Activated T-cell treated with anti-CD3 and anti-CD28 coated beads, Interleukin-2, amount 50 U/mL, for 48 hours (primary cell): ENCODE data around the gene RHD.
"Not testable (repeated sequence)": the region's sequence is repeated elsewhere in the genome, so short reads cannot be mapped to it uniquely, and the experiment has no call there.

Source experiments
- DNase-seq, 2 experiments: peaks; one replicate each; pipeline ENCODE4 v3.0.0-alpha.2; 2020

Gene RHD

DNA sequence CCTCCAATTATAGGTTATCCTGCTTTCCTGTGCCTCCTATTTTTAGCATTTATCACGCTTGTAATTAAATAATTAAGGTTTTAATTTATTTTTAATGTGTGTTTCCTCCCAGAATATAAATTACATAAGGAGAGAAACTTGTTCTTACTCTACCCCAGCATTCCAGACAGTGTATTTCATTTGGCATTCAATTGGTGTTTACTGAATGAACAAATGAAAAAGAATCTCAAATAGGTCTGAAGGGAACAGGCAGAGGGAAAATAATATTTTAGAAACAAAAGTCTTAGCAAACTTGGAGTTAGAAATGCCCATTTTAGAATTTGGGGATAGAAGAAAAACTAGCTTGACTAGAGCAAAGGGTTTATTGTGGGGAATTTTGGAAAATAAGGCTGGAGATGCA is 15.1 kb upstream of the RHD start:
- no peak for DNase-seq

DNA sequence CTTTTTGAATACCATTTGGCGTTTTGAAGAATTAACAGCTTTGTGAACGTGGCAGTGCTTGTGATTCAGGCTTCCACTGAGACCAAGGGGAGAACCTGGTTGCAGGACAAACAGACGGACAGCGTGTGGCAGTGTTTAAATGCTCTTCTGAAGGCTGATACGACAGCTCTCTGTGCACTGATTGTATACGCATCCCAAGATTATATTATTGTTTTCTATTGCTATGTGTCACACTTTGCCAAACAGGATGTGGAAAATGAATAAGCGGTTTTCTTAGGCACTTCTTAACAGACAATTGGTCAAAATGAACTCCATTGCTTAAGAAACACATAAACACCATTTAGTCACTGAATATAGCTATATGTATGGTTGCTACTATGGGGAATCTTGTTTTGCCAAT is 12.5 kb upstream of the RHD start:
- not testable (repeated sequence) for DNase-seq

DNA sequence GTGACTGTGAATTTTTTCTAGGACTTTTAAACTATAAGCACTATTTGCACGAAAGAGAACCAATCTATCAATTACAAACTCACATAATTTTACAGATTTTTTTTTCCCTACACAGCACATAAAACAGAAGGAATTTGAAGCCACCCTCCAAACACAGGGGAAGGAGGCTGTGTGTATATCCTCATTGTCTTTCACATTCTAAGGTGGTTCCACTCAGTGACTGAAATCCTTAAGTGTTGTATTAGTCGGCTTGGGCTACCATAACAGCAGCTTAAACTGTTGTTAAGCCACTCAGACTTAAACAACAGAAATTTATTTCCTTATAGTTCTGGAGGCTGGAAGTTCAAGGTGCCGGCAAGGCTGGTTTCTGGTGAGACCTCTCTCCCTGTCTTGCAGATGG is 12.0 kb upstream of the RHD start:
- DNase-seq, result not testable (repeated sequence)

DNA sequence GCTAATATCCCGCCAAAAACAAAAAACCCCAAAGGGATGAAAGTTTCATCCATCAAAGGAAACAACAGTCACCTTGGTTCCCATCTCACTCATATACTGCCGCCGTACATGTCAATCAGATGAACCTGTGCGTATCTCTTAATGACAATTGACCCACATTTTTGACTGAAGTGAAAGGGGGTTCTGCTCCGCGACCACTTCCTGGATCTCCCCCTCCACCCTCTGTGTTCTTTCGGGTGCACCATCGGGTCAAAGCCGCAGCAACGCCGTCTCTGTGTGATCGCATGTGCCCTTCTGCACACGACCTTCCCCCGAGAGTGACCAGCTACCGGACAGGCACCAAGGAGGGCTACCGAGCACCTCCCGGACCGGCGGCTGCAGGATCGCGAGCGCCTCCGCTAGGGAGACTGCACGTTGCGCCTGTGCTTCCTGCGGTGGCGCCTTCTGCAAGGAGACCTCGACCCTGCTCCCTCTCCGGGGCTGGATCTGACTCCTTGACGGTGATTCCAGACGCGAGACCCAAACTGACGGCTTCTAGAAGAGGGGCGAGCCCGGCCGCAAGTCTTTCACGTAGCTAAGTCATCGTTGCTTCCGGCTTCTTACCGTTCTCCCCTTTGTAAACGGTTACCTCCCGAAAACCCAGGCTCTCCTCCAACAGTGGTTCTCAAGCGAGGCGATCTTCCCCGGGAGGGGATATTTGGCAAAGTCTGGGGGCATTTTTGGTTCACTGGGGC is 5.6 kb upstream of the RHD start:
- peak in 1 of 2 experiments; percentile 29 for DNase-seq

DNA sequence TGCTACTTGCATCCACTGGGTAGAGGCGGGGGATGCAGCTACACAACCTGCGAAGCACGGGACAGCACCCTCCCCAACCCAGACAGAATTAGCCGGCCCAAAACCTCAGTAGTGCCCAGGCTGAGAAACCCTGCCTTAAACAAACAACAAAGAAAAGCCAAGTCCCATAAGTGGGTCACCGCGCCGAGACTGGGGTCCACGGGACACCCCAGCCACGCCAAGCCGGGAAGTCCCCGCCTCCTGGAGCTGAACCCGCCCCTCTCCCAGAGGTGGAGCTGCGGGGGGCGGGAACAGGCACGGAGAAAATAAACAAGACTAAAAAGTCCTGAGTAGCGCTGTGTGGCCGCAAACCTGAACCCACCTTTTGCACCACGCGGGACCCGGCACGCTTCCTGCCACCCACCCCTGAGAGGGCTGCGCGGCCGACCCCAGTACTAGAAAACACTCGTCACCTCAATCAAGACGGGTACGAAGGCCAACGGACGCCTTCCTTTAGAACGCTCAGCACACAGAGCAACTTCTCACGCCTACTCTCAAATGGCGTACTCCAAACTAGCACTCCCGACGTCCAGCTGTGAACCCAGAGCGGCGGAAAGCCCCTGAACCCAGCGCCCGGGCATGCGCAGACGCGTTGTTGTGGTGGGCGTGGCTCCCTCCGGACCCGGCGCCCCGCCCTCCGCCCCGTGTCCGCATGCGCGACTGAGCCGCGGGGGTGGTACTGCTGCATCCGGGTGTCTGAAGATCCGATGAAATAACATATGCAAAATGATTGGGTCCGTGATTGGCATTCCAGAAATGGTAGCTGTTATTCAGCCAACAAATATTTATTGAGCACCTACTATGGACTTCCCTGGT is 4.8 kb upstream of the RHD start:
- peak; percentile 96 for DNase-seq

DNA sequence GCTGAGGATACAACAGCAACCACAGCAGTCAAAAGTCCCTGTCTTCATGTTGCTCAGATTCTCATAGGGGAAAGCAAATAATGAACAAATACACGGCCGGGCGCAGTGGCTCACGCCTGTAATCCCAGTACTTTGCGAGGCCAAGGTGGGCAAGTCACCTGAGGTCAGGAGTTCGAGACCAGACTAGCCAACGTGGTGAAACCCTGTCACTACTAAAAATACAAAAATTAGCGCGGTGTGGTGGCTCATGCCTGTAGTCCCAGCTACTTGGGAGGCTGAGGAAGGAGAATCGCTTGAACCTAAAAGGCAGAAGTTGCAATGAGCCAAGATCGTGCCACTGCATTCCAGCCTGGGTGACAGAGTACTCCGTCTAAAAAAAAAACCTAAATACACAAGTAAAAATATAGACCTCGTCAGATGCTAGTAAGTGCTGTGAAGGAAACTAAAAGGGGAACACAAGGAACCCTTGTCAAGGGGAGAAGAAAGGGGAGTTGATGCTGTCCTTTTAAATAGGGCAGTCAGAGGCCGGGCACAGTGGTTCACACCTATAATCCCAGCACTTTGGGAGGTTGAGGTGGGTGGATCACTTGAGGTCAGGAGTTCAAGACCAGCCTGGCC is 4.1 kb upstream of the RHD start:
- not testable (repeated sequence) for DNase-seq

GRCh38 chr1:25275648-25276047 is 3.3 kb downstream of the RHD start:
- DNase-seq, result not testable (repeated sequence)

DNA sequence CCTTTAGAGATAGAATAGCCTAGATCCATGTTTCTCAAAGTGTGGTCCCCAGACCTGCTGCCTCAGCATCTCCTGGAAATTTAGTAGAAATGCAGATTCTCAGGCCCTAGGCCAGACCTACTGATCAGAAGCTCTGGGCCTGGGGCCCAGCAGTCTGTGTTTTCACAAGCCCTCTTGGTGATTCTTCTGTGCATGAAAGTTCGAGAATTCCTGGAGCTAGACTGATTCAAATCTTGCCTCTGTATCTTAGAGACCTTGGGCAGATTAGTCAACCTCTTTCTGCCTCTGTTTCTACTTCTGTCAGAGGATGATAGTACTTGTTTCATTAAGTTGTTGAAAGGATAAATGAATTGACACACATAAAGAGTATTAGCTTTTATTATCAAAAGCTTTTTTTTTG is 5.0 kb downstream of the RHD start:
- not testable (repeated sequence) for DNase-seq

- not testable (repeated sequence) for DNase-seq
Observed at GRCh38 chr1:25278358-25278757, 6.0 kb downstream of the RHD start.

DNA sequence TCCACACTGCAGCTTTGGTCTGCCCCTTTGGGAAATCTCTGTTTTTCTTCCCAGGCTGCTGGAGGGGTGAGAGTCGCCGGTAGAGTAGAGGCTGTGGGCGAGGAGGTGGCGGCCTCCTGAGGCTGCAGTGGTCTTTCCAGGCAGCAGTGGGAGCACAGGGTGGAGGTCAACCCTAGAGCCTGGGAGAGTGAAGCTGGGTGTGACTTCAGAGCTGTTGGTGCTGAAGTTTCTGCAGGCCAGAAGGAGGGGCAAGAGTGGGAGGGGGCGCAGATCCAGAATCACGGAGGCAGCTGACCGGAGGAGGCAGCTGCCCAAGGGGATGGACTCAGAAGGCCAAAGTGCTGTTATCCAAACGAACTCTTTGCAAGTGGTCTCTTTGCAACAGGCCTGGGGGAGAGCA is 6.5 kb downstream of the RHD start:
- DNase-seq, result not testable (repeated sequence)

DNA sequence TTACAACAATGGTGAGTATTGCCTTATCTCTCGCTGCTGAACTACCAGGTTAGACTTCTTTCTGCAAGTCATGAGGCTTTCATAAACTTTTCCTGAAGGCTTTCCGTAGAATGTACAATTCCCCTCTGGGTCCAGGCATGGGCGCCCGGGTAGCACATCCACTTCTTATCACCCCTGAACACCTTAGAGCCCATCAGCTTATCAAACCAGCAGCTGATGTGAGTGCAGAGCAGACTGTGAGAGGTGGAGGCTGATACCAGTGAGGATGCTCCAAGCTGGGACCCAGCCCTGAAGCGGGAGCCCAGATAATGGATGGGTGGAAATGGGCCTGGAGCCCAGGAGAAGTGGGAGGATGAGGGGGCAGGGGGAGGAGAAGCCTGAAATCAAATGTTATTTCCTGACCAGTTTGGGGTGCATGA is 7.4 kb downstream of the RHD start:
- DNase-seq, result not testable (repeated sequence)

- not testable (repeated sequence) for DNase-seq
Observed at GRCh38 chr1:25285862-25286261, 13.6 kb downstream of the RHD start.

- DNase-seq, result not testable (repeated sequence)
Observed at GRCh38 chr1:25287164-25287563, 14.9 kb downstream of the RHD start.

- not testable (repeated sequence) for DNase-seq
Observed at GRCh38 chr1:25288573-25289101, 16.3 kb downstream of the RHD start.

GRCh38 chr1:25290043-25290442 is 17.7 kb downstream of the RHD start:
- peak in 1 of 2 experiments; percentile 29 for DNase-seq

GRCh38 chr1:25293426-25293825 is 21.1 kb downstream of the RHD start:
- not testable (repeated sequence) for DNase-seq

- not testable (repeated sequence) for DNase-seq
Observed at GRCh38 chr1:25294889-25295826, 22.8 kb downstream of the RHD start.

- DNase-seq, result not testable (repeated sequence)
Observed at GRCh38 chr1:25296501-25296900, 24.2 kb downstream of the RHD start.

GRCh38 chr1:25300729-25301128 is 28.4 kb downstream of the RHD start:
- DNase-seq, result not testable (repeated sequence)

DNA sequence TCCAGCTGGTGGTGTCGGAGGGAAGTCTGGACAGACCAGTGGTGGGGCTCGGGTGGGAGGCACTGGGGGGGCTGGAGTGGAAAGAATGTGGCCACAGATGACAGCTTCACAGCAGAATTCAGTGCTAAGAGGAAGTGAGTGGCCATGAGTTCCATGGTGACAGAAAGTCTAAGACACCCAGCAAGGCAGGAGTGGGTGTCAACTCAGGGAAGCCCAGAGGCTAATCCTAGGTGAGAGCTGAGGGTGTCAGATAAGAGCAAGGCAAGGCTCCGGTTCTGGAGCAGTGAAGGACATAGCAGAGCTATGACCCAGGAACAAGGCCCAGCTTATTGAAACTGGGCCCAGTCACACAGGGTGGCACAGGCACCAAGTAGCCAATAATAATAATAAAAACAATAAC is 30.0 kb downstream of the RHD start:
- not testable (repeated sequence) for DNase-seq

DNA sequence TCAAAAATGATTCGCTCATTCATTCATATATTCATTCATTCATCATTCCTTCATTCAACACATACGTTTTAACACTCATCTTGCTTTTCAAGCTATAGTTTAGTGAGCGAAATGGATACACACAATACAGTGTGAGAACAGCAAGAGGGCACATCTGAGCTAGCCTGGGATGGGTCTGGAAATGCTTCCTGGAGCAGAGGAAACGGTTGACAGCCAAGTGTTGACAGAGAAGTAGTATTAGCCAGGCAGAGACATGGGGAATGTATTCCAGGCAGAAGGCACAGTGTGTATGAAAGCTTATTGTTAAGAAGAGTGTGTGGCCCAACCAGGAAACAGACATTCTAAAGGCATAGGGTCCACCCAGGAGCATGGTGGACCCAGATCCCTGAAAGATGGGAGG is 32.6 kb downstream of the RHD start:
- DNase-seq, result not testable (repeated sequence)

DNA sequence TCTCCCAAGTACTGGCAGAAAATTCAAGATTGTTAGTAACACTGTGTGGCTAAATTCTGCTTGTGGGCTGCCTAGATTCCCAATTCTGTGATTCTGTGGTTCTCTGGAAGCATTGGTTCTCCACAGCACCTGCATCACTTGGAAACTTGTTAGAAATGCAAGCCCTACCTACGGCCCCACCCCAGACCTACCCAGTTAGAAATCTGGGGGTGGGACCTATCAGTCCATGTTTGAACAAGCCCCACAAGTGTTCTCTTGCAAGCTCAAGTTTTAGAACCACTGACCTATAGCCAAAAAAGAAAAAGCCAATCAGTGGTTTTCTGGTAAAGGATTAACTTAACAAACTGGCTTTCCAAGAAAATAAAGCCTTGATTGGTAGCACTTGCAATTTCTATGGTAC is 35.9 kb downstream of the RHD start:
- DNase-seq, result not testable (repeated sequence)
